ENCODE results near the gene CDK11A.
"Not testable (repeated sequence)": the region's sequence is repeated elsewhere in the genome, so short reads cannot be mapped to it uniquely, and the experiment has no call there.

CDK11A gene
- long read RNA-seq, partial matches to known transcripts = 6 of 14 reads
- long read RNA-seq, other reads (novel, unspliced or antisense) = 8 of 14 reads

DNA sequence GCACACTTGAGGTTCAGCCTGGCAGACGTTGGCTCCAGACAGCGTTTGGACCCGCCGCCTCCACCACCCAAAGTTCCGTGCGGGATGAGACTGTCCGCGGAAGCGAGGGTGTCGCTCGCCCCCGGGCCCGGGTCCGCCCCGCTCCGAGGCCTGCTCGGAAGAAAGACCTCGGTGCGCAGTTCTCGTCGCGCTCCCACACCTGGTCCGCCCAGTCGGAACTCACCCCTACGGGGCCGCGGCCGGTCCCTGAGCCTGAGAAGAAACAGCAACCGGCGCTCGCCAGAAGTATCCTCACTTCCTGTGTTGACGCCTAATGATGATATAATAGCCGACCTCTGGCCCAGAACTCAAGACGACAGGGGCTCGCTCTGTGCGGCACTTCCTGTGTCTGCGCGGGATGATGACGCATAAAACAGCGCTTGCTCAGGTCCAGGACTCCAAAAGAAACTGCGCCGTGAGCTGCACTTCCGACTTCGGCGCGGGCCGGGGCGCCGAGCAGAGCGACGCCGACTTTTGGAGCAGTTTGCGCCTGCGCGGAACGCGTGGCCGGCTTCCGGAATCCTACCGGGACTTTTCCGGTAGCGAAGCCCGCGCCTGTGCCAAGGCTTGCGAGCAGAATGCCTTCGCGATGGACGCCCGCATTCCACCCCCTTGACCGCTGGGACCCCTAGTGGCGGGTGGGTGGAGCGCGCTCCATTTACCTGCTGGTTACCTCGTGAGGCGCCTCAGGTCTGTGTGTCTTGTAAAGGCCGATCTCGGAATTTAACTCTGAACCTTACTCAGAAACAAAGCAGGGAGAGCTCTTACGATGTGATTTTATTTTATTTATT is at the start of gene CDK11A:
CDK11A (minus strand) TSS at position 323 of the 830 bp plus-strand sequence. CDS start 1,539 bp downstream, outside the sequence.
- TF ChIP-seq POLR2AphosphoS5 (IDR thresholded peaks at IDR 0.05; ENCODE audit: low read depth) (0 out of 2 replicates have a peak, but pooled peaks have one; percentile 59), GABPA (IDR thresholded peaks at IDR 0.05; ENCODE audit: low read depth) (peak; percentile 86), SPI1 (IDR thresholded peaks at IDR 0.05; ENCODE audit: borderline replicate concordance, low read depth) (peak; percentile 82)
- Histone ChIP-seq H3K27ac (replicated peaks) (peak within 1 kb of the TSS; percentile 90), H3K4me3 (replicated peaks; ENCODE audit: insufficient read depth, low read length) (peak within 1 kb of the TSS; percentile 63)
- DNase-seq (ENCODE audit: low read depth in 1 of 2, low spot score in 1 of 2) = peak; percentile 100
- H3K27me3 ChIP-seq (ENCODE audit: insufficient read depth, poor library complexity, severe bottlenecking) = not testable (repeated sequence)

DNA sequence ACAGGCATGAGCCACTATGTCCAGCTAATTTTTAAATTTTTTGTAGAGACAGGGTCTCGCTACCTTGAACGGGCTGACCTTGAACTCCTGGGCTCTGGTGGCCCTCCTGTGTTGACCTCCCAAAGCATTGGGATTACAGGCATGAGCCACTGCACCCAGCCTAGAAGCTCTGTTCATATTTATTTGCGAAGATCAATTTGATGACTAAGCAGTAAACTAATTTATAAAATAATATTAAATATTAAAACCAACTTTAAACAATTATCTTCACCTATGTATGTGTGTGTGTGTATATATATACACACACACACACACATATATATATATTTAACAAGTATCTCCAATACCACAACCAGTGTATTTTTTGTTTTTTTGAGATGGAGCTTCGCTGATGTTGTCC is 49.7 kb upstream of the CDK11A start:
- DNase-seq (ENCODE audit: low read depth in 1 of 2, low spot score in 1 of 2) = no peak
- TF ChIP-seq, protein P1, sequence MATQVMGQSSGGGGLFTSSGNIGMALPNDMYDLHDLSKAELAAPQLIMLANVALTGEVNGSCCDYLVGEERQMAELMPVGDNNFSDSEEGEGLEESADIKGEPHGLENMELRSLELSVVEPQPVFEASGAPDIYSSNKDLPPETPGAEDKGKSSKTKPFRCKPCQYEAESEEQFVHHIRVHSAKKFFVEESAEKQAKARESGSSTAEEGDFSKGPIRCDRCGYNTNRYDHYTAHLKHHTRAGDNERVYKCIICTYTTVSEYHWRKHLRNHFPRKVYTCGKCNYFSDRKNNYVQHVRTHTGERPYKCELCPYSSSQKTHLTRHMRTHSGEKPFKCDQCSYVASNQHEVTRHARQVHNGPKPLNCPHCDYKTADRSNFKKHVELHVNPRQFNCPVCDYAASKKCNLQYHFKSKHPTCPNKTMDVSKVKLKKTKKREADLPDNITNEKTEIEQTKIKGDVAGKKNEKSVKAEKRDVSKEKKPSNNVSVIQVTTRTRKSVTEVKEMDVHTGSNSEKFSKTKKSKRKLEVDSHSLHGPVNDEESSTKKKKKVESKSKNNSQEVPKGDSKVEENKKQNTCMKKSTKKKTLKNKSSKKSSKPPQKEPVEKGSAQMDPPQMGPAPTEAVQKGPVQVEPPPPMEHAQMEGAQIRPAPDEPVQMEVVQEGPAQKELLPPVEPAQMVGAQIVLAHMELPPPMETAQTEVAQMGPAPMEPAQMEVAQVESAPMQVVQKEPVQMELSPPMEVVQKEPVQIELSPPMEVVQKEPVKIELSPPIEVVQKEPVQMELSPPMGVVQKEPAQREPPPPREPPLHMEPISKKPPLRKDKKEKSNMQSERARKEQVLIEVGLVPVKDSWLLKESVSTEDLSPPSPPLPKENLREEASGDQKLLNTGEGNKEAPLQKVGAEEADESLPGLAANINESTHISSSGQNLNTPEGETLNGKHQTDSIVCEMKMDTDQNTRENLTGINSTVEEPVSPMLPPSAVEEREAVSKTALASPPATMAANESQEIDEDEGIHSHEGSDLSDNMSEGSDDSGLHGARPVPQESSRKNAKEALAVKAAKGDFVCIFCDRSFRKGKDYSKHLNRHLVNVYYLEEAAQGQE (IDR thresholded peaks at IDR 0.05; ENCODE audit: insufficient replicate concordance, low read depth) = no peak
- TF ChIP-seq GABPA (IDR thresholded peaks at IDR 0.05; ENCODE audit: low read depth) = no peak
- TF ChIP-seq, protein P2, sequence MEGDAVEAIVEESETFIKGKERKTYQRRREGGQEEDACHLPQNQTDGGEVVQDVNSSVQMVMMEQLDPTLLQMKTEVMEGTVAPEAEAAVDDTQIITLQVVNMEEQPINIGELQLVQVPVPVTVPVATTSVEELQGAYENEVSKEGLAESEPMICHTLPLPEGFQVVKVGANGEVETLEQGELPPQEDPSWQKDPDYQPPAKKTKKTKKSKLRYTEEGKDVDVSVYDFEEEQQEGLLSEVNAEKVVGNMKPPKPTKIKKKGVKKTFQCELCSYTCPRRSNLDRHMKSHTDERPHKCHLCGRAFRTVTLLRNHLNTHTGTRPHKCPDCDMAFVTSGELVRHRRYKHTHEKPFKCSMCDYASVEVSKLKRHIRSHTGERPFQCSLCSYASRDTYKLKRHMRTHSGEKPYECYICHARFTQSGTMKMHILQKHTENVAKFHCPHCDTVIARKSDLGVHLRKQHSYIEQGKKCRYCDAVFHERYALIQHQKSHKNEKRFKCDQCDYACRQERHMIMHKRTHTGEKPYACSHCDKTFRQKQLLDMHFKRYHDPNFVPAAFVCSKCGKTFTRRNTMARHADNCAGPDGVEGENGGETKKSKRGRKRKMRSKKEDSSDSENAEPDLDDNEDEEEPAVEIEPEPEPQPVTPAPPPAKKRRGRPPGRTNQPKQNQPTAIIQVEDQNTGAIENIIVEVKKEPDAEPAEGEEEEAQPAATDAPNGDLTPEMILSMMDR (IDR thresholded peaks at IDR 0.05; ENCODE audit: insufficient read depth, low read length) = no peak
- no peak for TF ChIP-seq SPI1 (IDR thresholded peaks at IDR 0.05; ENCODE audit: borderline replicate concordance, low read depth)
- Histone ChIP-seq H3K4me3 (replicated peaks; ENCODE audit: insufficient read depth, low read length) (no peak overlapping the region), H3K27me3 (ENCODE audit: insufficient read depth, poor library complexity, severe bottlenecking) (no peaks in the 10 kb centered on the region), H3K27ac (replicated peaks) (no peak overlapping the region)

DNA sequence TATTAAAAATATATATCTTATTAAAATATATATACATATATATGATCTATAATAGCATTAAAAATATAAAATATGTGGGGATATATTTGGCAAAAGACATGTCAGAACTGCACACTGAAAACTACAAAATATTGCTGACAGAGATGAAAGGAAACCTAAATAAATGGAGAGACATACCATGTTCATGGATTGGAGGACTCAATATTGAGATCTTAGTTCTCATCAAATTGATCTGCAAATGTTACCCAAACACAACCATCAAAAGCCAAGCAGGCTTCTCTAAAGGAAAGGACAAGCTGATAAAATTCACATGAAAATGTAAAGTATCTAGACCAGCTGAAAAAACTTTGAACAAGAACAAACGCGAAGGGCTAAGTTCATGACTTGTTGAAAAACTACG is 46.9 kb upstream of the CDK11A start:
- TF ChIP-seq, protein P2 (IDR thresholded peaks at IDR 0.05; ENCODE audit: insufficient read depth, low read length) = no peak
- TF ChIP-seq SPI1 (IDR thresholded peaks at IDR 0.05; ENCODE audit: borderline replicate concordance, low read depth) = no peak
- no peak for TF ChIP-seq POLR2AphosphoS5 (IDR thresholded peaks at IDR 0.05; ENCODE audit: low read depth)
- no peak for TF ChIP-seq GABPA (IDR thresholded peaks at IDR 0.05; ENCODE audit: low read depth)
- no peak overlapping the region for H3K27ac ChIP-seq (replicated peaks)
- H3K4me3 ChIP-seq (replicated peaks; ENCODE audit: insufficient read depth, low read length) = no peak overlapping the region
- H3K27me3 ChIP-seq (ENCODE audit: insufficient read depth, poor library complexity, severe bottlenecking) = no peaks in the 10 kb centered on the region
- DNase-seq (ENCODE audit: low read depth in 1 of 2, low spot score in 1 of 2) = no peak

DNA sequence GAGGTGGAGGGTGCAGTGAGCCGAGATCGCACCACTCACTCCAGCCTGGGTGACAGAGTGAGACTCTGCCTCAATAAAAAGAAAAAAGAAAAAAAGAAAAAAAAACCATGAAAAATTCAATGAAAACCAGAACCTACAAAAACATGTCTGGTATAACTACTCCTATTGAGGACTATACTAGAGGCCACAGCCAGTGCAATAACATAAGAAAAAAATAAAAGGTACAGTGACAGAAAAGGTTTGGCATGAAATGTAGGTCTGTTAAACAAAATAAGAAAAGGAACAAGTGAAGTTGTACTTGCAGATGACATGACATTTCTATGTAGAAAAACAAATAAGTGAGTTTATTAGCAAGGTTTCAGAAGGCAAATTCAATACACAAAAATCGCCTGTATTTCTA is 45.9 kb upstream of the CDK11A start:
- TF ChIP-seq, protein P1 (IDR thresholded peaks at IDR 0.05; ENCODE audit: insufficient replicate concordance, low read depth) = no peak
- TF ChIP-seq POLR2AphosphoS5 (IDR thresholded peaks at IDR 0.05; ENCODE audit: low read depth) = no peak
- Histone ChIP-seq H3K27ac (replicated peaks) (no peak overlapping the region), H3K27me3 (ENCODE audit: insufficient read depth, poor library complexity, severe bottlenecking) (no peaks in the 10 kb centered on the region), H3K4me3 (replicated peaks; ENCODE audit: insufficient read depth, low read length) (no peak overlapping the region)
- DNase-seq (ENCODE audit: low read depth in 1 of 2, low spot score in 1 of 2) = no peak
